HG03103 (cell line): ENCODE data around the gene TMEM145.

Experiments used
- ATAC-seq: cut with Tn5 transposase; IDR thresholded peaks from one replicate; pipeline ENCODE4 v1.9.1; 2021; ENCODE audit warnings: low read depth; ENCODE audit not compliant: unreplicated experiment

The TMEM145 gene

DNA sequence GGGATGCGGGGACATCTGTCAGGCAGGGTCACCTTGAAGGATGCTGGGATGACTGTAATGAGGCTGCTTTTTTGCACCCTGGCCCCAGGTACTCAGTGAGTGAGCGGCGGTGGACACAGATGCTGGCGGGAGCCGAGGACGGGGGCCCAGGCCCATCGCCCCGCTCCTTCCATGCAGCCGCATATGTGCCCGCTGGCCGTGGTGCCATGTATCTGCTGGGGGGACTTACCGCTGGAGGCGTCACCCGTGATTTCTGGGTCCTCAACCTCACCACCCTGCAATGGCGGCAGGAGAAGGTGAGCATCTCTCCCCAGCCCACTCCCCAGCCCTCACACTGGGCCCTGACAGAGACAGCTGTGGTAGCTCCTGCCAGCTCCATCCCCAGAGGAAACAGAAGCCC lies 43.6 kb downstream of the TMEM145 start:
- ATAC-seq = no peak

DNA sequence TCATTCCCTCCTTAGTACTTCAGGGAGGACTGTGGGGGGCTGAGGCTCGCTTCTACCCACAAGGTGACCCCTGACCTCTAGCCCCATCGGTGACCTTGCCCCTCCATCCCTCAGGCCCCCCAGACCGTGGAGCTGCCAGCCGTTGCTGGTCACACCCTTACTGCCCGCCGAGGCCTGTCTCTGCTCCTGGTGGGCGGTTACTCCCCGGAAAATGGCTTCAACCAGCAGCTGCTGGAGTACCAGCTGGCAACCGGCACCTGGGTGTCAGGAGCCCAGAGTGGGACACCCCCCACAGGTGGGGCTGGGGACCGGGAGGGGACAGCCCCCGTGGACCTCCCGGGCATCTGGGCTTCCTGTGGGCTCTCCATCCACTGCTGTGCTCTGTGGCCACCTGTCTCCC lies 44.2 kb downstream of the TMEM145 start:
- no peak for ATAC-seq

DNA sequence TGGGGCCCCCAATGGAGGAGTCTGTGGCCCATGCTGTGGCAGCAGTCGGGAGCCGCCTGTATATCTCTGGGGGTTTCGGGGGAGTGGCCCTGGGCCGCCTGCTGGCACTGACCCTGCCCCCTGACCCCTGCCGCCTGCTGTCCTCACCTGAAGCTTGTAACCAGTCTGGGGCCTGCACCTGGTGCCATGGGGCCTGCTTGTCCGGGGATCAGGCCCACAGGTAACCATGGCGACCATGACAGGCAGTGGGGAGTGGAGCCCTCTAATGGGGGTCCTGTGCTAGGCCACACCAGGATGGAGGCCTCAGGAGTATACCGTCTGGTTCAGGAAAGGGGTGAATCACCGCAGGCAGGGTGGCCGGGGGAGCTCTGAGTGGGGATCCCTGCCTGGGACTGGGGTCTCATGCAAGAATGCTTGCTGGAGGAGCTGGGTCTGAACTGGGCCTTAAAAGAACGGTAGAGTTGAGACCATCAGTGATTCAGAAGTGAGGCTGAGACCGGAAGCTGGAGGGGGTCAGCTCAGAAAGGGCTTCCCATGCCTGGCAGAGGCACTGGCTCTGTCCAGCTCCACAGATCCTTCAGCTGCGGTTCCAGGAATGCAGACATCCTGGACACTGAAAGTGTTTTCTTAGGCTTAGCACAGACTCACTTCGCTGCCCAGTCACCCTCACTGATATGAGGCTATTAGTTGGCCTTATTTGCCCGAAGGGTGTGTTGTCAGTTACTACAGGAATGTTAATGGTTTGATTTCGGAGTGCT lies 47.9 kb downstream of the TMEM145 start:
- no peak for ATAC-seq

DNA sequence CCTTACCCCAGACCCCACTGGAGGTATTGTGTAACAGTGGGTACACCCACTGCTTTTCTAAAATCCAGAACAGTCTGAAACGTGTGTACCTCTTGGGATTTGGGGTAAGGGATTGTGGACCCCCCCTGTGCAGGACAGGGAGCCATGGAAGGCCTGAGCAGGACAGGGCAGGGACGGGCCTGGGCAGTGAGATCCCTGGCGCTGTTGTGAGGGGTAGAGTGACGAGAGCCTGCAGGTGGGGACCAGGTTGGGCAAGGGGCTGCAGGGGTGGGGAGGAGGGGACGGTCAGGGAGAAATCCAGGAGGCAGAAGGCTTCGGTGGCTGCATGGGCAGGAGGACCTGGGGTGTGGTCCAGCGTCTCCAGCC lies 48.4 kb downstream of the TMEM145 start:
- no peak for ATAC-seq

GRCh38 chr19:42362342-42362741 lies 49.2 kb downstream of the TMEM145 start:
- no peak for ATAC-seq

DNA sequence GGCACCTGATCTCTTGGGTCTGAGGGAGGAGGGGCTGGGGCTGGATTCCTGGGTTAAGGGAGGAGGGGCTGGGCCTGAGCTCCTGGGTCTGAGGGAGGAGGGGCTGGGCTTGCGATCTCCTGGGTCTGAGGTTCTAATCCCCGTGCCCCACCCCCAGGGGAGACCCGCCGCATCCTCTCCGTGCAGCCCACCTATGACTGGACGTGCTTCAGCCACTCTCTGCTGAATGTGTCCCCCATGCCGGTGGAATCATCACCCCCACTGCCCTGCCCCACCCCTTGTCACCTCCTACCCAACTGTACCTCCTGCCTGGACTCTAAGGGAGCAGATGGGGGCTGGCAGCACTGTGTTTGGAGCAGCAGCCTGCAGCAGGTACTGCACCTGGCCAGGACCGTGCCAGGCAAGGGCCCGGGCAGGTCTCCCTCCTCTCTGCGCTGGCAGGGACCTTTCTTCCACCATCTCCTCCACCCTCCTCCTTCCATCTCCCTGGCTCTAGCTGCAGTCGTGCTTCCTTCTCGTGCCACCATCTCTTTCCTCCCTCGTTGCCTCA lies 49.9 kb downstream of the TMEM145 start:
- no peak for ATAC-seq

GRCh38 chr19:42363614-42364346 lies 50.7 kb downstream of the TMEM145 start:
- ATAC-seq = no peak

DNA sequence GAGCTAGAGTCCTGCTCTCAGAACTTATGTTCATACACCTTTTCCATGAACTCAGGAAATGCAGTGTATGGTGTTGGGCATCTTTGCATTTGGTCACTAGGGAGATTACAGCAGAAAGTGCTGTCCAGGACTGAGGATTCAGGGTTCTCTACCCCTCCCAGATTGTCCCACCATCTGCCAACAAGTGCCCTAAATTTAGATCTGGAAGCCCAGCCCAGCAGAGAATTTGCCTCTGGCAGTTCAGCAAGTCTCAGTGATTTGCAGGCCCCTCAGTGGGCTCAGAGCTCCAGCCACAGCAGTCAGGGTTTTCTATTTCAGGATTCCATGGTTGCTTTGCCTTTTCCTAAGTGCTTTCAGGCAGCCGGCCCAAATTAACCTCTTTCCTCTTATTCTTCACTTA lies 53.6 kb downstream of the TMEM145 start:
- ATAC-seq = no peak

- no peak for ATAC-seq
Observed at GRCh38 chr19:42367929-42368328, 54.8 kb downstream of the TMEM145 start.

GRCh38 chr19:42368360-42368759 lies 55.3 kb downstream of the TMEM145 start:
- ATAC-seq = no peak

DNA sequence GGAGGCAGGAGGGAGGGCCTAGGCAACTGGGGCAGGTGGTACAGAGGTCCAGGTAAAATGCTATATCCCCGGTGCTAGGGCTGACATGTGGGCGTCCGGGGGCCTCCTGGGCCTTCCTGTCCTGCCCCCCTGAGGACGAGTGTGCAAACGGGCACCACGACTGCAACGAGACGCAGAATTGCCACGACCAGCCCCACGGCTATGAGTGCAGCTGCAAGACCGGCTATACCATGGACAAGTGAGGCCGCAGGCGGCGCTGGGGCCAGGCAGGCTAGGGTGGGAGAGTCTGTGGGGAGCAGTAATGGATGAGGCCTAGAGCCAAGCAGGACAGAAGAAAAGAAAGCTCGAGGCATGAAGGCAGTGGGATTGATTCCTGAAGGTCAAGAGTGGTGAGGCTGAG lies 55.7 kb downstream of the TMEM145 start:
- no peak for ATAC-seq

DNA sequence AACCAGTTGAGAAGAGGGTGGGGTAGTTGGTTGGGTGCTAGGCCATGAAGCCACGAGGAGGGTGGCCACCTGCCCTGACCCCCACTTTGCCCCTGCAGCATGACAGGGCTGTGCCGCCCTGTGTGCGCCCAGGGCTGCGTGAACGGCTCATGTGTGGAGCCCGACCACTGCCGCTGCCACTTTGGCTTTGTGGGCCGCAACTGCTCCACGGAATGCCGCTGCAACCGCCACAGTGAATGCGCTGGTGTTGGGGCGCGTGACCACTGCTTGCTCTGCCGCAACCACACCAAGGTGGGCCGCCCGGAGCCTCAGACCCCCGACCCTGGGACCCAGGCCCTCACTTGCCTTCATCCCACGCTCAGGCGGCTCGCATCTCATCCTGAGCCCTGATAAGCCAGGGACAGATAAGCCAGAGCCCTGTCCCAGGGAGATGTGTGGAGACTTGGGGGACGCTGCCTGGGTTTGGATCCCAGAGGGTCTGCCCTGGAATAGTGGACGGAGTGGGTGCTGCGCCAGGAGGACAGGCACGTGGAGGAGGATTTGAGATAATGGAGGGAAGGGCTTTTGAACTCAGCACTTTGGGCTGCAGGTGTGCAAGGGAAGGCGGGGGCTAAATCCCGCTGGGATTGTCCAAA lies 56.4 kb downstream of the TMEM145 start:
- no peak for ATAC-seq

DNA sequence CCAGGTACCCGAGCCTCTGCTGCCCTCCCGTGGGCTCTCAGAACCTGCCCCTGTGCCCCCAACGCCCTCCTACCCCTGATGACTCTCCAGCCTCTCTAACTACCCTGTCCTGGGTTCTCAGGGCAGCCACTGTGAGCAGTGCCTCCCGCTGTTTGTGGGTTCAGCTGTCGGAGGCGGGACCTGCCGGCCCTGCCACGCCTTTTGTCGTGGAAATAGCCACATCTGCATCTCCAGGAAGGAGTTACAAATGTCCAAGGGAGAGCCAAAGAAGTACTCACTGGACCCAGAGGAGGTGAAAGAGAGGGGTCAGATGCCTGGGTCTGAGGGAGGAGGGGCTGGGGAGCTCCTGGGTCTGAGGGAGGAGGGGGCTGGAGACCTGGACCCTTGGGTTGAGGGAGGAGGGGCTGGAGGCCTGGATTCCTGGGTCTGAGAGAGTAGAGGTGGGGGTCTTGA lies 57.0 kb downstream of the TMEM145 start:
- ATAC-seq = no peak

DNA sequence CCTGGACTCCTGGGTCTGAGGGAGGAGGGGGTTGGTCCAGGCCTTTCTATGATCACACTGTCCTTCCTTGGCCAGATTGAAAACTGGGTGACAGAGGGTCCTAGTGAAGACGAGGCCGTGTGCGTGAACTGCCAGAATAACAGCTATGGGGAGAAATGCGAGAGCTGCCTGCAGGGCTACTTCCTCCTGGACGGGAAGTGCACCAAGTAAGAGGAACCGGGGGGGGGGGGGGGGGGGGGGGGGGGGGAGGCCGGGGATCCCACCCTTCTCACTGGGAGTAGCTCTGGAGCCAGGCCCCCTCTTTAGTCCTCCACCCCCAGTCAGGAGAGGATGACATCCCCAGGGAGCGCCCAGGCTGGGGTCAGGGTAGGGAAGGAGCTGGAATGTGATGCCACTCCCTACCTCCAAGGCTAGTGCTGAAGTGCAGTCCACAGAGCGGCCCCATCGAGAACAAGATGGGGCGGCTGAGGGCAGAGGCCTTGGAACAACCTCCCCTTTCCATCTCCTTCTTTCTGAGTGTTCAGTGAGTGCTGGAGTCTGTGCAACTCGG lies 57.6 kb downstream of the TMEM145 start:
- no peak for ATAC-seq
